ENCODE results near the gene AOPEP. TPM values are rescaled to one million over a fixed set of nuclear protein-coding genes. Genes with fewer than 3 reads are reported as not detected.
A peak's percentile ranks its signal among the peaks of the same experiment; 100 is the strongest.

AOPEP gene
- total and polyA plus RNA-seq, 9 of the 15 experiments (the other 6 are each of a cell fraction or from before 2014, with no cell fraction given) = 4.5 to 19.3 (median 13.5) TPM

- TF ChIP-seq ID3 (CRISPR knock-in tag; IDR thresholded peaks at IDR 0.05) = no peak
- no peak for TF ChIP-seq ID3 (tag; IDR thresholded peaks at IDR 0.05)
- TF ChIP-seq ZFPM2 (CRISPR knock-in tag; IDR thresholded peaks at IDR 0.05) = no peak
Observed at GRCh38 chr9:94860678-94861588, 134.4 kb downstream of the AOPEP start (continued).

GRCh38 chr9:94861589-94862272 lies 135.2 kb downstream of the AOPEP start:
- WGBS (ENCODE audit: insufficient coverage, low coverage, missing lambda C conversion rate) = 45% methylated on average over 11 of the region's 11 CpGs
- H3K27me3 ChIP-seq (ENCODE audit: control insufficient read depth in 2 of 2, insufficient read depth in 2 of 2, low read length in 2 of 2) = no peaks in the 10 kb centered on the region
- TF ChIP-seq CEBPG (CRISPR knock-in tag; IDR thresholded peaks at IDR 0.05) = no peak
- 0 out of 4 replicates have a peak, but pooled peaks of 1 of the 2 experiments have one; percentile 34 for TF ChIP-seq CEBPG (tag; conservative IDR thresholded peaks at IDR 0.05 in 1 of 2, IDR thresholded peaks at IDR 0.05 in 1 of 2)
- peak; percentile 39; the same call in 1 of the 2 replicates for TF ChIP-seq CEBPB (tag; IDR thresholded peaks at IDR 0.05)
- no peak for TF ChIP-seq HBP1 (CRISPR knock-in tag; IDR thresholded peaks at IDR 0.05)
- TF ChIP-seq SAFB2 (IDR thresholded peaks at IDR 0.05; ENCODE audit: borderline replicate concordance, low read depth, low read length, severe bottlenecking) = no peak
- TF ChIP-seq ZKSCAN1 (IDR thresholded peaks at IDR 0.05; ENCODE audit: low read depth, low read length) = no peak
- intact Hi-C loops (cut with micrococcal nuclease) = no loop called here
- no peak overlapping the region for H2AFZ ChIP-seq (ENCODE audit: low read depth, low read length)
- H3K79me2 ChIP-seq (ENCODE audit: control insufficient read depth, insufficient read depth, low read length) = no peaks in the 10 kb centered on the region
- H3K4me2 ChIP-seq (ENCODE audit: insufficient read depth, low read length) = no peak overlapping the region
- no peaks in the 10 kb centered on the region for H3K36me3 ChIP-seq (ENCODE audit: control insufficient read depth, insufficient read depth, low read length)
- H3K27ac ChIP-seq (ENCODE audit: extremely low read depth, low read depth, low read length) = no peak overlapping the region
- ChIA-PET POLR2A (interaction anchor here (1.1 kb wide), 1 partner anchor 11 kb away, joined by 3 read pairs; no protein-coding TSS in a partner anchor), CTCF (ENCODE audit: low intra/inter-chr PET ratio) (no interaction called here)
- no peak overlapping the region for H3K4me3 ChIP-seq
- in situ Hi-C loops (cut with MboI) = no loop called here
- ATAC-seq (no peak), DNase-seq (ENCODE audit: extremely low read depth in 1 of 4, low spot score in 3 of 4) (no peak), FAIRE-seq (no peak)
- no peaks in the 10 kb centered on the region for H3K4me1 ChIP-seq (replicated peaks in 1 of 2; ENCODE audit: control insufficient read depth in 2 of 2, insufficient read depth in 2 of 2, low read length in 2 of 2)
- H3K9me1 ChIP-seq (ENCODE audit: control insufficient read depth, insufficient read depth, low read length) = no peaks in the 10 kb centered on the region
- H3K9me3 ChIP-seq (replicated peaks; ENCODE audit: control insufficient read depth, insufficient read depth, low read depth, low read length) = no peaks in the 10 kb centered on the region
- BruUV-seq (replicated peaks) = no TSS peak
- no peak overlapping the region for H3K9ac ChIP-seq (ENCODE audit: insufficient read depth in 1 of 2, low read depth in 2 of 2, low read length in 2 of 2)
- no peaks in the 10 kb centered on the region for H4K20me1 ChIP-seq (replicated peaks; ENCODE audit: control insufficient read depth, insufficient read depth, low read length)

All from K562 (cell line).